Measurements from ENCODE around the gene SIGLECL1. TPM values are rescaled to one million over a fixed set of nuclear protein-coding genes. Genes with fewer than 3 reads are reported as not detected.
"Not testable (repeated sequence)": the region's sequence is repeated elsewhere in the genome, so short reads cannot be mapped to it uniquely, and the experiment has no call there.

Gene SIGLECL1
- not detected for polyA plus RNA-seq (2013, experiment 1 of 2; ENCODE audit: insufficient read length)
- polyA plus RNA-seq (2013, experiment 2 of 2; ENCODE audit: insufficient read length) = not detected

DNA sequence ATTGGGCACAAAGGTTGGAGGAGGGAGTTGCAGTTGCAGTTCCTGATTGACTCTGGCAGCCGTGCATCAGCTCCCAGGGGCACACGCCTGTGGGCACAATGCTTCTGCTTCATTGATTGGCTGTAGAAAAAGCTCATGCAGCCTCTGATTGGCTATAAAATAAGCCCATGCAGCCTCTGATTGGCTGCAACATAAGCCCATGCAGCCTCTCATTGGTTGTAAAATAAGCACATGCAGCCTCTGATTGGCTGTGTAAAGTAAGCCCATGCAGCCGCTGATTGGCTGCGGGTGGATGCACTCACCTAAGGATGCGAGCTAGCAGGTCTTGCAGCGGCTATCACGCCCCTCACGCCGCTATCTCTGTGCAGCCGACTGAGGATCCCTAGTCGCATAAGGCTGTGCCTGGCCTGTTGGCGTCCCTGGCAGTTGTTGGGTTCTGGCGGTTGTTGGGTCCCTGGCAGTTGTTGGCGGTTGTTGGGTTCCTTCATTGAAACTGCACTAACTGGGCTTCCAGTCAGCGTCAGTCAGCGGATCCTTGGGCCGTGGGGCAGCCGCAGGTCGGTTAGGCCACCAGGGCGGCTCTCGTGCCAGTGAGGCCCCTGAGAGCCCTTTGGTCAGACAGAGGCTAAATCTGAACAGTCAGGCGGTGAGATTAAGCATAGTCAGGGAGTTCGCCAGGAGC is at the start of gene SIGLECL1:
Gene SIGLECL1 (plus strand): TSS at position 295 of the 682 bp plus-strand sequence. CDS start 12,993 bp downstream, outside the sequence.
- DNase-seq = no peak

DNA sequence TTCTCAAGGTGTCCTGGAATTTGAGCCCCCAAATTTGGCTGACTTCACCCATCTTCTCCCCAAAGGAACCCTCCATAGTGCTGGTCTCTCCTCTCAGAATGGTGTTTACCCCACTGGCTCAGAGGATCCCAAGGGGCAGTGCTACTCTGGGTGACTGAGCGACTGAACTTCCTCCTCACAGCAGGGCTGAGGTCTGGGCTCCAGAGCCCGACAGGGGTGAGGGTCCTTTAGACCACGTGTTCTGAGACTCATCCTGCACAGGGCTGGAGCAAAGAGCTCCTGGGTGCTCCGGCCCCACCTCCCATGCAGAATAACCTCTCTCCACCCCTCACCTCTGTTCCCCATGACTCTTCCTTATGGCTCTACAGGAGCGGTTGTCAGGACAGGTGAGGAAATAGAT is 49.2 kb upstream of the SIGLECL1 start:
- no peak for DNase-seq

GRCh38 chr19:51203916-51204315 is 47.0 kb upstream of the SIGLECL1 start:
- no peak for DNase-seq

DNA sequence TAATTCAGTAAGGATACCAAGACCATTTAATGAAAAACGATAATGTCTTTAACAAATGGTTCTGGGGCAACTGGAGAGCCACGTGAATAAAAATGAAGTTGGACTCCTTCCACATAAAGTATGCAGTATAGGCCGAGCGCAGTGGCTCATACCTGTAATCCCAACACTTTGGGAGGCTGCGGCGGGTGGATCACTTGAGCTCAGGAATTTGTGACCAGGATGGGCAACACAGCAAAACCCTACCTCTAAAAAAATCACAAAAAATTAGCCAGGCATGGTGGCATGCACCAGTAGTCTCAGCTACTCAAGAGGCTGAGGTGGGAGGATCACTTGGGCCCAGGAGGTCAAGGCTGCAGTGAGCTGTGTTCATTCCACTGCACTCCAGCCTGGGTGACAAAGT is 46.6 kb upstream of the SIGLECL1 start:
- DNase-seq = no peak

DNA sequence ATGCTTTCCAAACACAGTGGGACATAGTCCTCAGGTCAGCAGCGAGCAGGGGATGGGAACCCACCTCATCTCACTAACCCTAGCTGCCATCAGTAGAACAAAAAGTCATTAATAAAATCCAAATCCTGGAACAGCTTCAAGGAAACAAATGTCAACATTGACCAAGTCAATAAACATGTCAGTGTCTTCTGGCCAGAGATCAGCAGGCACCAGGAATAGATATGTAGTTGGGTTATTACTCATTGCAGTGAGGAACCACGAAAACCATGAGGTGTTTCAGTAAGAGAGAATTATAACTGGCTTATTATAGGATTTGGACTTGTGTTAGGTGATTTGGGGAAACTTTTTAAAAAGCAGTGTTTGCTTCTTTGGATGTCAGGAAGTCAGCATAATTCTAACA is 43.1 kb upstream of the SIGLECL1 start:
- no peak for DNase-seq

GRCh38 chr19:51210191-51210784 is 40.6 kb upstream of the SIGLECL1 start:
- DNase-seq = no peak

DNA sequence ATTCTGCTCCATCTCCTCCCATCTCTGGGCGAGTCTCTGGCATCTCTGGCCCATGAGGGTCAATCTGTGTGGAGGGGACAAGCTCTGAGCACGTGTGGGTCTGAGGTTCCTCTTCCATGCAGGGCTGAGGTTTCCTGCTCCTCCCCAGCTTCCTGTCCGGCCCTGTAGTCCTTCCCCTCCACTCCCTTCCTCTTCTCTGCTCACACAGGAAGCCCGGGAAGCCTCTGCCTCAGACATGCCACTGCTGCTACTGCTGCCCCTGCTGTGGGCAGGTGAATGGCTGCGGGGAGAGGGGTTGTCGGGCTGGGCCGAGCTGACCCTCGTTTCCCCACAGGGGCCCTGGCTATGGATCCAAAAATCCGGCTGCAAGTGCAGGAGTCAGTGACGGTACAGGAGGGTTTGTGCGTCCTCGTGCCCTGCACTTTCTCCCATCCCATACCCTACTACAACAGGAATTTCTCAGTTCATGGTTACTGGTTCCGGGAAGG is 40.0 kb upstream of the SIGLECL1 start:
- DNase-seq = not testable (repeated sequence)

DNA sequence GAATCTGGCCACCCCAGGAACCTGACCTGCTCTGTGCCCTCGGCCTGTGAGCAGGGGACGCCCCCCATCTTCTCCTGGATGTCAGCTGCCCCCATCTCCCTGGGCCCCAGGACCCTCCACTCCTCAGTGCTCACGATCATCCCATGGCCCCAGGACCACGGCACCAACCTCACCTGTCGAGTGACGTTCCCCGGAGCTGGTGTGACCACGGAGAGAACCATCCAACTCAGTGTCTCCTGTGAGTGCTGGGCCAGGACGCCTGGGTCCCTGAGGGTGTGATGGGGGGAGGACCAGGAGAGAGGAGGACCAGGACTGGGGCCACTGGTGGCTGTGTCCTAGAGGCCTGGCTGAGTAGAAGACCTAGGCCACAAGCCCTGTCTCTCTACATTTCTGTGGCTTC is 39.0 kb upstream of the SIGLECL1 start:
- DNase-seq = no peak

DNA sequence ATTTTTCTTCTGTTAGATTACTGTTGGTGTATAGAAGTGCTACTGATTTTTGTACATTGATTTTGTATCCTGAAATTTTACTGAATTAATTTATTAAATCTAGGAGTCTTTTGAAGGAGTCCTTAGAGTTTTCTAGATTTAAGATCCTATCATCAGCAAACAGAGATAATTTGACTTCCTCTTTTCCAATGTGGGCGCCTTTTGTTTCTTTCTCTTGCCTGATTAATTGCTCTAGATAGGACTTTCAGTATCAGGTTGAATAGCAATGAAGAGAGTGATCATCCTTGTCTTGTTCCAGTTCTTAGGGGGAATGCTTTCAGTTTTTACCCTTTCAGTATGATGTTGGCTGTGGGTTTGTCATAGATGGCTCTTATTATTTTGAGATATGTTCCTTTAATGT is 31.6 kb upstream of the SIGLECL1 start:
- DNase-seq = no peak

- no peak for DNase-seq
Measured at GRCh38 chr19:51219971-51220370, 30.9 kb upstream of the SIGLECL1 start.

- DNase-seq = no peak
Measured at GRCh38 chr19:51220996-51221395, 29.9 kb upstream of the SIGLECL1 start.

GRCh38 chr19:51224163-51224641 is 26.7 kb upstream of the SIGLECL1 start:
- DNase-seq = no peak

GRCh38 chr19:51224898-51225393 is 25.9 kb upstream of the SIGLECL1 start, which contains the start of gene CD33:
Gene CD33, plus strand, starts transcription at chr19:51225080. Its CDS starts 39 bp downstream, at chr19:51225119.
- DNase-seq = not testable (repeated sequence)

- no peak for DNase-seq
Measured at GRCh38 chr19:51226067-51226466, 24.8 kb upstream of the SIGLECL1 start.

DNA sequence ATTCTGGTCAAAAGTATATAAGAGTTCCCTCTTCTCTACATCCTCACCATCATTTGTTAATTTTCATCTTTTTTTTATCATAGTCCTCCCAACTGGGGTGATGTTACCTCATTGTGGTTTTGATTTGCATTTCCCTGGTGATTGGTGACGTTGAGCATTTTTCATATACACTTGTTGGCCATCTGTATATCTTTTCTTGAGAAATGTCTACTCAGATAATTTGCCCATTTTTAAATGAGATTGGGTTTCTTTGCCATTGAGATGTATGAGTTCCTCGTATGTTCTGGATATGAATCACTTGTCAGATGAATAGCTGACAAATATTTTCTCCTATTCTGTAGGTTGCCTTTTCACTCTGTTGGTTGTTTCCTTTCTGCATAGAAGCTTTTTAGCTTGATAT is 23.6 kb upstream of the SIGLECL1 start:
- no peak for DNase-seq

DNA sequence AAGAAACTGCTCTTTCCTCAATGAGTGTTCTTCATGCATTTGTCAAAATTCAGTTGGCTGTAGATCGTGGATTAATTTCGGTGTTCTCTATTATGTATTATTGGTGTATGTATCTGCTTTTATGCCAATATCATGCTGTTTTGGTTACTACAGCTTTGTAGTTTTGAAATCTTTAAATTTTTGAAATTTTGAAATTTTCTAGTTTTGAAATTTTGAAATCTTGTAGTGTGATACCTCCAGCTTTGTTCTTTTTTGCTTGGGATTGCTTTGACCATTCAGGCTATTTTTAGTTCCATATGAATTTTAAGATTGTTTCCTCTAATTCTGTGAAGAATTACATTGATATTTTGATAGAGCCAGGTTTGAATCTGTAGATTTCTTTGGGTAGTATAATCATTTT is 22.9 kb upstream of the SIGLECL1 start:
- DNase-seq = no peak

GRCh38 chr19:51240866-51241265 is 10.0 kb upstream of the SIGLECL1 start:
- no peak for DNase-seq

DNA sequence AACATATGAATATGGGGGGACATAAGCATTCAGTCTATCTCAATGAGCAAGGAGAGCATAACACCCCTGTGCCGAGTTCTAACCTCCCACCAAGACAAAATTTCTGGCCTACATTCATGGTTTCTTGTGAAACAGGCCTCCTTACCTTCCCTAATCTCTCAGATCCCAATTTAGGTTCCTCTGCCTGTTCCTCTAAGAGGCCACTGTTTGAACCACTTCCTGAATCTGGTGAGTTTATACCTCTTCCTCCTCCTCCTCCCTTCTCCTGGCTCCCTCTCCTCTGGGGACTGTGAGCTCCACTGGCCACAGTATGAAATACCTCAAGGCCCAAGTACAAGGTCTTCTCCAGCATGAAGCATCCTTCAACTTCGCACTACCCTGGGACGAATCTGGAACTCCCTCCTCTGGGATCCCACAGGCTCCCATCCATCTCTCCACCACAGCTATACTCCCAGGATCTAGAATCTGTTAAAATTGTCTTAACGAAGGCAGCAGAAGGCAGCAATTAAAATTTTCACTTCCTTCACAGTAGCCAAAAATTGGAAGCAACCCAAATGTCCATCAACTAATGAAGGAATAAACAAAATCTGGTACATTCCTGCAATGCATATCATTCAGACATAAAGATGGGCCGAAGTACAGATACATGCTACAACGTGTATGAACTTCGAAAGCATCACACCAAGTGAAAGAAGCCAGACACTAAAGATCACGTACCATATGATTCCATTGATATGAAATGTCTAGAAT is 7.8 kb upstream of the SIGLECL1 start:
- DNase-seq = no peak

DNA sequence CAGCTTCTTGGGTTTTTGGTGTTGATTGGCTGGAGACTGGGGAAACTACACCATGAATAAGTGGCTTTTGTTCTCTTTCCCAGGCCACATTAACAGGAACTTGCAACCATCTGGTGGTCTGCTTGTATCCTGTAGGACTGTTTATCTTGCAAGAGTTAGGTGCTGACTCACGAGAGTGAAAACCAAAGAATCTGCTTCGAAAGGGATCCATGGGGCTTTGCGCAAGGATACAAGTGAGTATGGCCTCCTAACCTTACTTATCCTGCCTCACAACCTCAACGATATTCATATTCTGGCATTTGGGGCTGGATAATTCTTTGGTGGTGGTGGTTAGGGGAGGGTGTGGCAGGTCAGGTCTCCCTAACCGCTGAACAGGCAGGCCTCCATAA is 4.7 kb upstream of the SIGLECL1 start:
- no peak for DNase-seq

GRCh38 chr19:51247972-51248590 is 2.8 kb upstream of the SIGLECL1 start:
- no peak for DNase-seq

GRCh38 chr19:51251468-51251820 is 564 bp downstream of the SIGLECL1 start:
- DNase-seq = no peak

- no peak for DNase-seq
Measured at GRCh38 chr19:51252306-51253079, 1.6 kb downstream of the SIGLECL1 start.
